WERI-Rb-1 (cell line): ENCODE measurements around the gene FOXD2.
A peak's percentile ranks its signal among the peaks of the same experiment; 100 is the strongest.

ENCODE experiments used
- DNase-seq: peaks from one replicate; pipeline ENCODE4 v3.0.0-alpha.2; 2020
- H3K27ac ChIP-seq: fragments of 250-450 bp; sonication (Bioruptor Pico); 2 replicates; pipeline ENCODE4 v1.5.1; 2020; ENCODE audit warnings: mild to moderate bottlenecking, moderate library complexity
- H3K27me3 ChIP-seq: fragments of 250-450 bp; sonication (Bioruptor Pico); 2 replicates; pipeline ENCODE4 v1.5.1; 2021; ENCODE audit warnings: mild to moderate bottlenecking, low read depth, moderate library complexity; ENCODE audit not compliant: insufficient read depth, severe bottlenecking
- H3K36me3 ChIP-seq: fragments of 250-450 bp; sonication (Bioruptor Pico); 2 replicates; pipeline ENCODE4 v1.5.1; 2020; ENCODE audit warnings: mild to moderate bottlenecking, moderate library complexity
- H3K4me3 ChIP-seq: 2 replicates; pipeline ENCODE4 v1.5.1; 2011; ENCODE audit warnings: low read depth, mild to moderate bottlenecking, control low read depth, low read length
- H3K9me3 ChIP-seq: fragments of 250-450 bp; sonication (Bioruptor Pico); 2 replicates; pipeline ENCODE4 v1.5.1; 2021; ENCODE audit warnings: mild to moderate bottlenecking, moderate library complexity; ENCODE audit not compliant: severe bottlenecking
- TF ChIP-seq, protein P1 (sequence below): IDR thresholded peaks from 2 replicates; pipeline ENCODE4 v1.5.1; 2011; ENCODE audit warnings: low read depth, mild to moderate bottlenecking, control low read depth, inconsistent platforms, low read length

FOXD2 gene

DNA sequence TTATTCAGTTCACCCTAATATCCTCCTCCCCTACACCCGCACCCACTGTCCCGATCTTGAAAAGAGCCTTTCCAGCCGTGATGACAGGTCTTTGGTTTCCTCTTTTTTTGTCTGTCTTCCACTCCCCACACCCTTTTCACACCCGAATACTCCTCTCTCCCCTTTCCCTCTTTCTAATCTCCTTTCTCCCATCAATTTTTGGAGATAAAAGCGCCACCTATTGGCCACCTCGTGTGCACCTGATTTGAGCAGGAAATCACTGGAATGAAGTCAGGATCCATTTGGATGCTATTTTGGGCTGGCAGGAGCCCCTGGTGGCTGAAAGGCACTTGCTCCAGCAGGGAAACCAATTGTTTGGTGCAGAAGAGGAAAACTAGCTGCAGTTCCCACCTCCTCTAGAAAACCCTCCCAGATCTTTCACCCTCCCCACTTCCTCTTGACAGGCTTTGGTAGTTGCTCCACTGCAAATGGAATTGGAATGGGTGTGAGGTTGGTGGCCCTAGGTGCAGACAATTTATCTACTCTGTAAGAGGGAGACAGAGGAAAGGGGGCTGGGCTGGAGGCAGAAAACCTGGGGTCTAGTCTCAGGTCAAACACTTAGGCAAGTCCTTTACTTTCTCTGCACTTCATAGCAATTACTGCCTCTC, 13.4 kb upstream of the FOXD2 start:
- Histone ChIP-seq H3K27me3 (no peaks in the 10 kb centered on the region), H3K9me3 (no peaks in the 10 kb centered on the region), H3K36me3 (no peaks in the 10 kb centered on the region), H3K27ac (no peak overlapping the region), H3K4me3 (no peak overlapping the region)
- DNase-seq = peak; percentile 61
- TF ChIP-seq, protein P1, sequence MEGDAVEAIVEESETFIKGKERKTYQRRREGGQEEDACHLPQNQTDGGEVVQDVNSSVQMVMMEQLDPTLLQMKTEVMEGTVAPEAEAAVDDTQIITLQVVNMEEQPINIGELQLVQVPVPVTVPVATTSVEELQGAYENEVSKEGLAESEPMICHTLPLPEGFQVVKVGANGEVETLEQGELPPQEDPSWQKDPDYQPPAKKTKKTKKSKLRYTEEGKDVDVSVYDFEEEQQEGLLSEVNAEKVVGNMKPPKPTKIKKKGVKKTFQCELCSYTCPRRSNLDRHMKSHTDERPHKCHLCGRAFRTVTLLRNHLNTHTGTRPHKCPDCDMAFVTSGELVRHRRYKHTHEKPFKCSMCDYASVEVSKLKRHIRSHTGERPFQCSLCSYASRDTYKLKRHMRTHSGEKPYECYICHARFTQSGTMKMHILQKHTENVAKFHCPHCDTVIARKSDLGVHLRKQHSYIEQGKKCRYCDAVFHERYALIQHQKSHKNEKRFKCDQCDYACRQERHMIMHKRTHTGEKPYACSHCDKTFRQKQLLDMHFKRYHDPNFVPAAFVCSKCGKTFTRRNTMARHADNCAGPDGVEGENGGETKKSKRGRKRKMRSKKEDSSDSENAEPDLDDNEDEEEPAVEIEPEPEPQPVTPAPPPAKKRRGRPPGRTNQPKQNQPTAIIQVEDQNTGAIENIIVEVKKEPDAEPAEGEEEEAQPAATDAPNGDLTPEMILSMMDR = peak; percentile 66

DNA sequence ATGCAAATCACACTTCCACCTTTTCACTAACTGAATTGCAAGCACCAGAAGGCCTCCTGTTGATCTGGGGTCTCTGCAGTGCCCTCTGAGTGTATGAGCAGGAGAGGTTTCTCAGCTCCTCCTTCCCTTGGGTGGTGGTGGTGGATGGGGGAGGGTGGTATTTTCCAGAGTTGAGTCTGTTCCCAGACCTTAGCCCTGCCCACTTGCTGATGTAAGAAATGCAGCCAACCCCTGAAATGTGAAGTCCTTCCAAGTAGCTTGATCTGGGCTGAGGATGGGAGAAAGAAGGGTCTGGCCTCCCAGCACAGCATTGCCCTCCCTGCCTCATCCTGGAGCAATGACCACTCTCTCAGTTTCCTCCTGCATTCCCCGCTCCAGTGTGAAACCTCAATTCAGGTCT, 6.3 kb upstream of the FOXD2 start:
- TF ChIP-seq, protein P1 = no peak
- Histone ChIP-seq H3K9me3 (no peaks in the 10 kb centered on the region), H3K36me3 (no peaks in the 10 kb centered on the region), H3K27ac (no peak overlapping the region), H3K4me3 (no peak overlapping the region), H3K27me3 (no peaks in the 10 kb centered on the region)
- DNase-seq = no peak

DNA sequence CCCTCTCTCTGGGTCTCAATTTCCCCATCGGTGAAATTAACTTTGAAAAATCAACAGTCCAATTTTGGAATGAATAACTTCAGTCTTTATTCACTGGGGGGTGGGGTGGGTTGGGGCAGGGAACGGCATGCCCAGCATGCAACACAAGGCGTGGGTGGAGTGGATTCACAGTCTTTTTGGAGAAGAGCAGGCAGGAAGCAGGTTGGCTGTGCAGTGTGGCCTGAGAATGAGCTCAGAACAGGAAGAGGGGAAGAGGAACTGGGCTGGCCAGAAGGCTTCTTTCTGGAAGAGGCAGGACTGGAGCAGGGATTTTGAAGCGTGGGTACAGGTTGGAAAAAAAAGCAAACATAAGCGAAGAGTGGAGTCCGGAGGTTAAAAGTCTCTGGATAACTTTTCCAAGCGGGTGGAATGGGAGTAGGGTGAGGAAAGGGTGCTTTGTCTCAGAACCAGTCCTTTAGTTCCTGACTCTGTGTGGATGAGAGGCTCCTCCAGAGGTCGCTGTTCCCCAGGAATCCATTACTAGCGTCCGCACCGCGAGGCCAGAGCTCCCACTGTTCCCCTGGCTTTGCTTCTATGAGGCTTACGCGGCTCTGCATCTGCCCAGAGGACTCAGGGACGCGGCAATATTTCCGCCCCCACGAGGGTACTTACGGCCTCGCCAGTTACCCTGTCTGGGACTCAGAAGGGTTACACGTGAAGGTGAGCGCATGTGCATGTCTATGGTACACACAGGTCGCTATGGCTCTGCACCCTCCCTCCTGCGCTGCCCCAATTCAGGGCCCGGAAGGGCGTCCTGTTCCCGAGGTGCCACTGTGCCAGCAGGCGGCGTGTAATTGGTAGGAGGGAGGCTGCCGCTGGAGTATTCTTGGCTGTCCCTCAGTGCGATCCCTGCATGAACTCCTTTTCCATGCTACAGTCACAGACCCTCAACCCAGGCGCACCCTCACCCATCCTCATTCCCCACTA, 5.5 kb upstream of the FOXD2 start:
- Histone ChIP-seq H3K9me3 (no peaks in the 10 kb centered on the region), H3K27ac (no peak overlapping the region), H3K36me3 (no peaks in the 10 kb centered on the region), H3K4me3 (no peak overlapping the region), H3K27me3 (no peaks in the 10 kb centered on the region)
- TF ChIP-seq, protein P1 = peak; percentile 91
- DNase-seq = peak; percentile 82

DNA sequence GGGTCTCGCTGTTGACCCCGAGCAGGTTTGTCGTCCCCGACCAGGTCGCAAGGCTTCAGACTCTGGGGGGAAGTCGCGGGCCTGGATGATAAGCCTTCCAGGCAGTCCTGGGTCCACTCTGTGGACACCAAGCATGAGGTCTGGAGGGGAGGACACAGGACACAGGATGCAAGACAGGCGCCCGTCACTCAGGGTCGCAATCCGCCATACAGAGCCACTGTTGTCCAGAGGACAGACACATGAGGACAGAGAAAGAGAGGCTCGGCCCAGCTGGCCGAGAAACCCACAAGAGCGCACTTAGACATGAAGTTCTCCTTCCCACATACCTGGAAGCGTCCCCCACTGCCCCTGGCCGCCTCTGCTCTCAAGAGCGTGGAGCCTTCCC, 4.8 kb upstream of the FOXD2 start:
- Histone ChIP-seq H3K9me3 (no peaks in the 10 kb centered on the region), H3K36me3 (no peaks in the 10 kb centered on the region), H3K4me3 (no peak overlapping the region), H3K27ac (no peak overlapping the region), H3K27me3 (peaks cover 2% of the 10 kb centered on the region)
- DNase-seq = no peak
- TF ChIP-seq, protein P1 = no peak

DNA sequence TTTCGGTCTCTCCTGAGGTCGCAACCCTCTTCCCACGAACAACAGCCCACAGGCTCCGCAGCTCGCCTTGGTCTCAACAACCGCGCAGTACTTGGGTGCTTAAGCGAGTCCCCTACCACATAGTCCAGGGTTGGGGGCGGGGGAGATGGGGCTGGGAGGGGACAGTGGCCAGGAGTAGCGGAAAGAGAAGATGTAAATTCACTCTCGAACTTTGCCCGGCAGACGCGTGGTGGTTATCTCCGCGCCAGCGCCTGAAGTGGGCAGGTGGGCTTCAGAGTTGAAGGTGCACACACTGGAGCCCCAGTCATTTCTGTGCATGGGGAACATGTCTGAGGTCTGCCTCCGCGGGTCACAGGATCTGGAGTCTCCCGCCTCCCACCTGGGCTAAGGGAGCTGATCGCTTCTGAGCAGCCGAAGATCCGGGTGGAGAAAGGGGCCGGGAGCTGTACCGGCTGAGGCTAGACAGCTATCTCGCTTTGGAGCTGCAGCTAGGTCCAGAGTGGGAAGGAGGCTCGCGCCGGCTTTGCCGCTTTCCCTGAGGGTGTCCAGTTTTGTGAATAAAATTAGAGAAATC, 4.3 kb upstream of the FOXD2 start:
- Histone ChIP-seq H3K27ac (no peak overlapping the region), H3K9me3 (no peaks in the 10 kb centered on the region), H3K27me3 (peaks cover 6% of the 10 kb centered on the region), H3K36me3 (no peaks in the 10 kb centered on the region), H3K4me3 (no peak overlapping the region)
- DNase-seq = no peak
- TF ChIP-seq, protein P1 = no peak
